Femur (tissue), 1 donor: Measurements from ENCODE around the gene NRGN.

Source experiments
- DNase-seq: peaks from one replicate; pipeline ENCODE4 v3.0.0-alpha.2; 2017

NRGN gene

DNA sequence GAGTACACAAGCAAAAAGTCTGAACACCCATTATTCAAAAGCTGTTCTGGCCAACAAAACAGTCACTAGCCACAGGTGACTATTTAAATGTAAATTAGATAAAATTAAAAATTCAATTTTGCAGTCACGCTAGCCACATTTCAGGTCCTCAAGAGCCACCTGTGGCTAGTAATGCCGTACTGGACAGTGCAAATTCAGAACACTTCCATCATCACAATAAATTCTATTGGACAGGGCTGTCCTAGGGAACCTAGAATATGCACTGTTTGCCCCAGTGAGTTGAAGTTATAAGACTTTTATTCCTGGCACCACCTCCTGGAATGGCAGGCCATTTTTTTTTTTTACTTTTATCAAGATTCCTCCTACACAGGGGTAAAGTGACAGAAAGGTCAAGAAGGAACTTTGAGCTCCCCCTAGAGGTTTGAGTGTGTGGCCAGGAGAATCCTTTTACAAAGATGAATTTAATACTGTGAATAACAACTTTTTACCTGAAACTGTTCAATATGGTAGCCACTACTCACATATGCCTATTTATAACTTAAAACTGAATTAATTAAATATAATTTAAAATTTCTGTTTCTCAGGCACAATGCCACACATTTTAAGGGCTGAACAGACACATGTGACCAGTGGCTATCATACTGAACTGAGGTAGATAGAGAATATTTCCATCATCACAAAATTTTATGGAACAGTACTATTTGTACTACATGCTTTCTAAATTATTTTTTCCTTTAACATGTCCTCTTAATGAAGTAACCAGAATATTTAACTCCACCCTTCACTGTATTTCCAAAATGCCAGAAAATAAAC is 53.9 kb downstream of the NRGN start:
- no peak for DNase-seq

DNA sequence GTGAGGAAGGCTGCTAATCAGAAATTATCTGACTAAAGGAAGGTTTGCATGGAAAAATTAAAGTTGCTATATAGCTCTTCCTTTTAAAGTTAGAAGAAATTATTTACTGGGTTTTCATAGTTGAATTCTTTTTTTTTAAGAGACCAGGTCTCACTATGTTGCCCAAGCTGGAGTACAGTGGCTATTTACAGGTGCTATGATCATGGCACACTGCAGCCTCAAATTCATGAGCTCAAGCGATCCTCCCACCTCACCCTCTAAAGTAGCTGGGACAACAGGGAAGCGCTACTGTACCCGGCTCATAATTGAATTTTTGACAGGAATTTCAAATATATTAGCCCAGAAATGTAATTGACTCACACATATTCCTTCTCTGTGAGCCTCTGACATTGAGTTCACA is 56.6 kb downstream of the NRGN start:
- DNase-seq = no peak
